Ovary (tissue), 3 donors: ENCODE measurements around the gene CHID1.

Source experiments
- EP300 ChIP-seq: sonication (generic); formaldehyde crosslinking; IDR thresholded peaks from one replicate; pipeline ENCODE4 v1.6.1; 2017; ENCODE audit warnings: antibody characterized with exemption
- POLR2A ChIP-seq: fragments of 450-650 bp; IDR thresholded peaks from one replicate; pipeline ENCODE4 v1.6.1; 2017; ENCODE audit warnings: antibody characterized with exemption, mild to moderate bottlenecking, moderate library complexity
- TF ChIP-seq, protein P1 (sequence below), 3 donors: fragments of 450-650 bp in 2 of 3; fragments of 200-600 bp in 1 of 3; IDR thresholded peaks; one replicate each; pipeline versions ENCODE4 v1.5.1 to v1.8.0; 2016 to 2022; ENCODE audit warnings: antibody characterized with exemption in 3 of 3, mild to moderate bottlenecking in 1 of 3
- donor health status: DM: no; HTN: no; CAD: no.

- TF ChIP-seq, protein P1, sequence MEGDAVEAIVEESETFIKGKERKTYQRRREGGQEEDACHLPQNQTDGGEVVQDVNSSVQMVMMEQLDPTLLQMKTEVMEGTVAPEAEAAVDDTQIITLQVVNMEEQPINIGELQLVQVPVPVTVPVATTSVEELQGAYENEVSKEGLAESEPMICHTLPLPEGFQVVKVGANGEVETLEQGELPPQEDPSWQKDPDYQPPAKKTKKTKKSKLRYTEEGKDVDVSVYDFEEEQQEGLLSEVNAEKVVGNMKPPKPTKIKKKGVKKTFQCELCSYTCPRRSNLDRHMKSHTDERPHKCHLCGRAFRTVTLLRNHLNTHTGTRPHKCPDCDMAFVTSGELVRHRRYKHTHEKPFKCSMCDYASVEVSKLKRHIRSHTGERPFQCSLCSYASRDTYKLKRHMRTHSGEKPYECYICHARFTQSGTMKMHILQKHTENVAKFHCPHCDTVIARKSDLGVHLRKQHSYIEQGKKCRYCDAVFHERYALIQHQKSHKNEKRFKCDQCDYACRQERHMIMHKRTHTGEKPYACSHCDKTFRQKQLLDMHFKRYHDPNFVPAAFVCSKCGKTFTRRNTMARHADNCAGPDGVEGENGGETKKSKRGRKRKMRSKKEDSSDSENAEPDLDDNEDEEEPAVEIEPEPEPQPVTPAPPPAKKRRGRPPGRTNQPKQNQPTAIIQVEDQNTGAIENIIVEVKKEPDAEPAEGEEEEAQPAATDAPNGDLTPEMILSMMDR (IDR thresholded peaks at IDR 0.05), result no peak
- TF ChIP-seq POLR2A (no peak), EP300 (no peak)
Measured at GRCh38 chr11:899724-900123, 10.9 kb downstream of the CHID1 start.
